ENCODE data around the gene GCSAM. TPM values are rescaled to one million over a fixed set of nuclear protein-coding genes. Genes with fewer than 3 reads are reported as not detected.

GCSAM gene
- total RNA-seq, 1 experiment from 2014 or later, result not detected

DNA sequence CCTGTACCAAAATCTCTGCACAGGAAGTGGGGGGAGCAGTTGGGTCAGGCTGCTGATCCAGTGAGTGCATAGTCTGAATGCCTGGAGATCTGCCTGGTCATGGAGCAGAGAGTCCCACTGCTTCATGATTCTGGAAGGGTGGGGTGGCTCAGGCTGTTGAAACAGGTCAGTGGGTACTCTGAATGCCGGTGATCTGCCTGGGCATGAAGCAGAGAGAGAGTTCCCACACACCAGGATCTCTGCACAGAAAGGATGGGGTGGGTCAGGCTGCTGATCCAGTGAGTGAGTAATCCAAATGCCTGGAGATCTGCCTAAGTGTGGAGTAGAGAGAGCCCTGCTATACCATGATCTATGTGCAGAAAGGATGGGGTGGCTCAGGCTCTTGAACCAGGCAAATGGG lies 16.1 kb upstream of the GCSAM start:
- peaks cover 7% of the 10 kb centered on the region; the same call in 1 of the 2 replicates for H3K4me1 ChIP-seq
- no peaks in the 10 kb centered on the region for H3K36me3 Mint-ChIP-seq (ENCODE audit: insufficient read depth, unreplicated experiment)
- H3K27me3 Mint-ChIP-seq (ENCODE audit: insufficient read depth, unreplicated experiment), result no peaks in the 10 kb centered on the region
- no TSS peak for BruUV-seq (replicated peaks)
- no peak overlapping the region for H3K4me3 Mint-ChIP-seq (ENCODE audit: unreplicated experiment)
- H3K9me3 ChIP-seq, result 0 out of 2 replicates have a peak, but pooled peaks cover 2% of the 10 kb centered on the region
- POLR2A ChIA-PET, result no interaction called here
- no peaks in the 10 kb centered on the region for H3K4me1 Mint-ChIP-seq (ENCODE audit: low read depth, unreplicated experiment)
- no peaks in the 10 kb centered on the region for H3K36me3 ChIP-seq (ENCODE audit: control insufficient read depth, insufficient read depth, low read length)
- H3K4me3 ChIP-seq (ENCODE audit: low read depth, low read length), result no peak overlapping the region
- H3K27ac Mint-ChIP-seq (ENCODE audit: unreplicated experiment), result no peak overlapping the region
- intact Hi-C loops (cut with micrococcal nuclease; ENCODE audit: unreplicated experiment), result no loop called here
- TF ChIP-seq, protein P1, sequence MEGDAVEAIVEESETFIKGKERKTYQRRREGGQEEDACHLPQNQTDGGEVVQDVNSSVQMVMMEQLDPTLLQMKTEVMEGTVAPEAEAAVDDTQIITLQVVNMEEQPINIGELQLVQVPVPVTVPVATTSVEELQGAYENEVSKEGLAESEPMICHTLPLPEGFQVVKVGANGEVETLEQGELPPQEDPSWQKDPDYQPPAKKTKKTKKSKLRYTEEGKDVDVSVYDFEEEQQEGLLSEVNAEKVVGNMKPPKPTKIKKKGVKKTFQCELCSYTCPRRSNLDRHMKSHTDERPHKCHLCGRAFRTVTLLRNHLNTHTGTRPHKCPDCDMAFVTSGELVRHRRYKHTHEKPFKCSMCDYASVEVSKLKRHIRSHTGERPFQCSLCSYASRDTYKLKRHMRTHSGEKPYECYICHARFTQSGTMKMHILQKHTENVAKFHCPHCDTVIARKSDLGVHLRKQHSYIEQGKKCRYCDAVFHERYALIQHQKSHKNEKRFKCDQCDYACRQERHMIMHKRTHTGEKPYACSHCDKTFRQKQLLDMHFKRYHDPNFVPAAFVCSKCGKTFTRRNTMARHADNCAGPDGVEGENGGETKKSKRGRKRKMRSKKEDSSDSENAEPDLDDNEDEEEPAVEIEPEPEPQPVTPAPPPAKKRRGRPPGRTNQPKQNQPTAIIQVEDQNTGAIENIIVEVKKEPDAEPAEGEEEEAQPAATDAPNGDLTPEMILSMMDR (IDR thresholded peaks at IDR 0.05; ENCODE audit: insufficient read depth in 1 of 2, low read depth in 1 of 2, low read length in 1 of 2, severe bottlenecking in 1 of 2, unreplicated experiment in 1 of 2), result no peak
- no peak for DNase-seq
- peaks cover 33% of the 10 kb centered on the region for H3K9me3 Mint-ChIP-seq (ENCODE audit: unreplicated experiment)
- no peaks in the 10 kb centered on the region for H3K27me3 ChIP-seq (replicated peaks; ENCODE audit: control insufficient read depth, insufficient read depth, low read length)
- CTCF ChIA-PET, result no interaction called here

DNA sequence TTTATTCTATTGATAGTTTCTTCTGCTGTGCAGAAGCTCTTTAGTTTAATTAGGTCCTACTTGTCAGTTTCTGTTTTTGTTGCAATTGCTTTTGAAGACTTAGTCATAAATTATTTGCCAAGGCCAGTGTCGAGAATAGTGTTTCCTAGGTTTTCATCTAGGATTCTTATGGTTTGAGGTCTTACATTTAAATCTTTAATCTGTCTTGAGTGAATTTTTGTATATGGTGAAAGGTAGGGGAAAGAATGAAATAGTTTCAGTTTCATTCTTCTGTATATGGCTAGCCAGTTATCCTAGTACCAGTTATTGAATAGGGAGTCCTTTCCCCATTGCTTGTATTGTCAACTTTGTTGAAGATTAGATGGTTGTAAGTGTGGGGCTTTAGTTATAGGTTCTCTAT lies 10.6 kb upstream of the GCSAM start:
- intact Hi-C loops (cut with micrococcal nuclease; ENCODE audit: unreplicated experiment), result no loop called here
- no peaks in the 10 kb centered on the region for H3K4me1 ChIP-seq
- TF ChIP-seq, protein P1 (IDR thresholded peaks at IDR 0.05; ENCODE audit: insufficient read depth in 1 of 2, low read depth in 1 of 2, low read length in 1 of 2, severe bottlenecking in 1 of 2, unreplicated experiment in 1 of 2), result no peak
- H3K4me1 Mint-ChIP-seq (ENCODE audit: low read depth, unreplicated experiment), result no peaks in the 10 kb centered on the region
- H3K4me3 ChIP-seq (ENCODE audit: low read depth, low read length), result no peak overlapping the region
- POLR2A ChIA-PET, result no interaction called here
- DNase-seq, result no peak
- CTCF ChIA-PET, result no interaction called here
- no TSS peak for BruUV-seq (replicated peaks)
- peaks cover 33% of the 10 kb centered on the region for H3K9me3 Mint-ChIP-seq (ENCODE audit: unreplicated experiment)
- no peaks in the 10 kb centered on the region for H3K27me3 Mint-ChIP-seq (ENCODE audit: insufficient read depth, unreplicated experiment)
- peaks cover 6% of the 10 kb centered on the region for H3K36me3 Mint-ChIP-seq (ENCODE audit: insufficient read depth, unreplicated experiment)
- no peak overlapping the region for H3K27ac Mint-ChIP-seq (ENCODE audit: unreplicated experiment)
- H3K9me3 ChIP-seq, result 0 out of 2 replicates have a peak, but pooled peaks cover 2% of the 10 kb centered on the region
- H3K27me3 ChIP-seq (replicated peaks; ENCODE audit: control insufficient read depth, insufficient read depth, low read length), result no peaks in the 10 kb centered on the region
- H3K4me3 Mint-ChIP-seq (ENCODE audit: unreplicated experiment), result no peak overlapping the region
- no peaks in the 10 kb centered on the region for H3K36me3 ChIP-seq (ENCODE audit: control insufficient read depth, insufficient read depth, low read length)

DNA sequence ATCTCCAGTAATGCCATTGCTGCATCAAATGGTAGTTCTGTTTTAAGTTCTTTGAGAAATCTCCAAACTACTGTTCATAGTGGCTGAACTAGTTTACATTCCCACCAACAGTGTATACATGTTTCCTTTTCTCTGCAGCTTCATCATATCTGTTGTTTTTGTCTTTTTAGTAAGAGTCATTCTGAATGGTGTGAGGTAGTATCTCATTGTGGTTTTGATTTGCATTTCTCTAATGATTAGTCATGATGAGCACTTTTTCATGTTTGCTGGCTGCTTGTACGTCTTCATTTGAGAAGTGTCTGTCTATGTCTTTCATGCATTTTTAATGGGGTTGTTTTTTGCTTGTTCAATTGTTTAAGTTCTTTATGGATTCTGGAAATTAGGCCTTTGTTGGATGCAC lies 10.2 kb upstream of the GCSAM start:
- CTCF ChIA-PET, result no interaction called here
- Mint-ChIP-seq H3K27ac (ENCODE audit: unreplicated experiment) (no peak overlapping the region), H3K27me3 (ENCODE audit: insufficient read depth, unreplicated experiment) (no peaks in the 10 kb centered on the region), H3K9me3 (ENCODE audit: unreplicated experiment) (peaks cover 31% of the 10 kb centered on the region), H3K36me3 (ENCODE audit: insufficient read depth, unreplicated experiment) (peaks cover 6% of the 10 kb centered on the region), H3K4me1 (ENCODE audit: low read depth, unreplicated experiment) (no peaks in the 10 kb centered on the region), H3K4me3 (ENCODE audit: unreplicated experiment) (no peak overlapping the region)
- POLR2A ChIA-PET, result no interaction called here
- Histone ChIP-seq H3K27me3 (replicated peaks; ENCODE audit: control insufficient read depth, insufficient read depth, low read length) (no peaks in the 10 kb centered on the region), H3K36me3 (ENCODE audit: control insufficient read depth, insufficient read depth, low read length) (no peaks in the 10 kb centered on the region), H3K9me3 (0 out of 2 replicates have a peak, but pooled peaks cover 2% of the 10 kb centered on the region), H3K4me3 (ENCODE audit: low read depth, low read length) (no peak overlapping the region), H3K4me1 (no peaks in the 10 kb centered on the region)
- no peak for DNase-seq
- intact Hi-C loops (cut with micrococcal nuclease; ENCODE audit: unreplicated experiment), result no loop called here
- TF ChIP-seq, protein P1 (IDR thresholded peaks at IDR 0.05; ENCODE audit: insufficient read depth in 1 of 2, low read depth in 1 of 2, low read length in 1 of 2, severe bottlenecking in 1 of 2, unreplicated experiment in 1 of 2), result no peak
- no TSS peak for BruUV-seq (replicated peaks)

Measured in Caco-2 (cell line).